IPS DF 6.9 (cell line): ENCODE results near the gene SLC22A31.

ENCODE experiments used
- DNase-seq: peaks from one replicate; pipeline ENCODE4 v3.0.0-alpha.2; 2013; ENCODE audit warnings: low read depth, low spot score
- H3K27ac ChIP-seq: one replicate; pipeline ENCODE4 v1.5.1; 2013; ENCODE audit warnings: low read length, control low read depth
- H3K27me3 ChIP-seq: 2 replicates; pipeline ENCODE4 v1.6.1; 2013; ENCODE audit warnings: mild to moderate bottlenecking, low read length; ENCODE audit not compliant: control insufficient read depth, insufficient read depth
- H3K36me3 ChIP-seq: 2 replicates; pipeline ENCODE4 v1.6.1; 2013; ENCODE audit warnings: low read length; ENCODE audit not compliant: control insufficient read depth, insufficient read depth
- H3K4me1 ChIP-seq: 2 replicates; pipeline ENCODE4 v1.6.1; 2013; ENCODE audit warnings: low read length; ENCODE audit not compliant: control insufficient read depth, insufficient read depth
- H3K4me3 ChIP-seq: 2 replicates; pipeline ENCODE4 v1.5.1; 2013; ENCODE audit warnings: mild to moderate bottlenecking, low read length
- H3K9me3 ChIP-seq: 2 replicates; pipeline ENCODE4 v1.6.1; 2013; ENCODE audit warnings: low read length, inconsistent platforms; ENCODE audit not compliant: control insufficient read depth, insufficient read depth
- WGBS: extraction: QIAGEN DNeasy Blood & Tissue Kit; methylation state at CpG from one replicate; pipeline ENCODE4 v1.1.7; 2013; ENCODE audit warnings: mixed read lengths, missing lambda C conversion rate; ENCODE audit not compliant: insufficient read length, insufficient coverage; 5-methylcytosine and 5-hydroxymethylcytosine counted together

SLC22A31 gene

DNA sequence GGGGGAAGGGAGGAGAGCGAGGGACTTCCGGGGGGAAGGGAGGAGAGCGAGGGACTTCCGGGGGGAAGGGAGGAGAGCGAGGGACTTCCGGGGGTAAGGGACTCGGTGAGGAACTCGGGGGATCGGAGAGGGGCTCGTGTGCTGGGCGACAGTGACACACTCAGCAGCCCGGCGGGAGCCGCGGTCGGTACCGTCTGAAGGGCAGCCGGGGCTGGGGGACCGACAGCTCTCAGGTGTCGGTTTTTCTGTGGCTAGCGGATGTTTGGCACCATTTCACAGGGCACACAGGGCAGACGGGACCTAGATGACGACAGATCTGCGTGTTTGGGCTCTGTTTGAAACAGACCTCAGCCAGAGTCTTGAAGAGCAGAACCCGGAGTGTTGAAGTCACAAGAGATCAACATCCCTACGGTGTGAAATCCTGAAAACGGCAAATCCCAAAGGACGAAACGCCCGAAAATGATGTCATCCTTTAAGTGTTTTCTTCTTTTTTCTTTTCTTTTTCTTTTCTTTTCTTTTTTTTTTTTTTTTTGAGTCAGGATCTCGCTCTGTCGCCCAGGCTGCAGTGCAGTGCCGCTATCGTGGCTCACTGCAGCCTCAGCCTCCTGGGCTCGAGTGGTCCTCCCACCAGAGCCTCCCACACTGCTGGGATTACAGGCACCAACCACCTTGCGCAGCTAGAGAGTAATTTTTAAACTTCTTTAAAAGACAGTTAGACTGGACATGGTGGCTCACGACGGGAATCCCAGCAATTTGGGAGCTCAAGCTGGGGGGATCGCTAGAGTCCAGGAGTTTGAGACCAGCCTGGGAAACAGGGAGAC, 41.1 kb upstream of the SLC22A31 start:
- H3K27me3 ChIP-seq = no peaks in the 10 kb centered on the region
- H3K4me3 ChIP-seq = peak overlapping the region; percentile 88
- no CpG with 5 or more reads among the region's 39 CpGs for WGBS
- DNase-seq = no peak
- H3K36me3 ChIP-seq = no peaks in the 10 kb centered on the region
- H3K4me1 ChIP-seq = no peaks in the 10 kb centered on the region
- H3K27ac ChIP-seq = no peak overlapping the region
- H3K9me3 ChIP-seq = no peaks in the 10 kb centered on the region

DNA sequence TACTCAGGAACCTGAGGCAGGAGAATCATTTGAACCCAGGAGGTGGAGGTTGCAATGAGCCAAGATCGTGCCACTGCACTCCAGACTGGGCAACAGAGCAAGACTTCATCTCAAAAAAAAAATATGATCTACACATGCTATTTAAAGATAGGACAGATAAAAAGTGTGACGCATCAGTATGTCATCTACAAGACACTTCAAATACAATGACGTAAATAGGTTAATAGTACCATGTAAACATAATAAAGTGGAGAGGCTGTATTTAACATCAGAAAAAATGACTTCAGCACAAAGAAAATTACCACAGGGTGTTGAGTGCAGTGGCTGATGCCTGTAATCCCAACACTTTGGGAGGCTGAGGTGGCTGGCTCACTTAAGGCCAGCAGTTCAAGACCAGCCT, 37.4 kb upstream of the SLC22A31 start:
- H3K9me3 ChIP-seq = no peaks in the 10 kb centered on the region
- no peak overlapping the region for H3K27ac ChIP-seq
- H3K27me3 ChIP-seq = no peaks in the 10 kb centered on the region
- no peaks in the 10 kb centered on the region for H3K4me1 ChIP-seq
- H3K36me3 ChIP-seq = peaks cover 9% of the 10 kb centered on the region
- H3K4me3 ChIP-seq = no peak overlapping the region
- WGBS = no CpG with 5 or more reads among the region's 3 CpGs
- DNase-seq = no peak

GRCh38 chr16:89233678-89234490, 33.5 kb upstream of the SLC22A31 start:
- no CpG with 5 or more reads among the region's 16 CpGs for WGBS
- no peaks in the 10 kb centered on the region for H3K27me3 ChIP-seq
- H3K27ac ChIP-seq = no peak overlapping the region
- H3K4me1 ChIP-seq = no peaks in the 10 kb centered on the region
- no peak overlapping the region for H3K4me3 ChIP-seq
- peaks cover 21% of the 10 kb centered on the region for H3K36me3 ChIP-seq
- no peaks in the 10 kb centered on the region for H3K9me3 ChIP-seq
- no peak for DNase-seq

DNA sequence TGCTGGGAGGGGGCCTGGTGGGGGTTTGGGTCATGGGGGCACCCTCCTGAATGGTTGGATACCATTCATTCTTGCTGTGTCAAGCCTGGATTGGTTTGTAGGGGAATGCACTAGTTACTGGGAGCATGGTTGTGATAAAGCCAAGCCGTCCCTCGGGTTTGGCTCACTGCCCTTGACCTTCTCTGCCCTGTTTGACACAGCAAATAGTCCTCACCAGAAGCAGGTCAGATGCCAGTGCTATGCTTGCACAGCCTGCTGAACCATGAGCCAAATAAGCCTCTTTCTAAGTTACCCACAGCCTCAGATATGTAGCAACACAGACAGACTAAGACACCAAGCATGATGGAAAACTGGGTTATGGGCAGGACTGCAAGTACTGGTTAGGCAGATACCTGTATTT, 31.8 kb upstream of the SLC22A31 start:
- Histone ChIP-seq H3K36me3 (peaks cover 35% of the 10 kb centered on the region), H3K27me3 (no peaks in the 10 kb centered on the region), H3K4me1 (no peaks in the 10 kb centered on the region), H3K4me3 (no peak overlapping the region), H3K27ac (no peak overlapping the region), H3K9me3 (no peaks in the 10 kb centered on the region)
- no peak for DNase-seq
- no CpG with 5 or more reads among the region's 2 CpGs for WGBS

DNA sequence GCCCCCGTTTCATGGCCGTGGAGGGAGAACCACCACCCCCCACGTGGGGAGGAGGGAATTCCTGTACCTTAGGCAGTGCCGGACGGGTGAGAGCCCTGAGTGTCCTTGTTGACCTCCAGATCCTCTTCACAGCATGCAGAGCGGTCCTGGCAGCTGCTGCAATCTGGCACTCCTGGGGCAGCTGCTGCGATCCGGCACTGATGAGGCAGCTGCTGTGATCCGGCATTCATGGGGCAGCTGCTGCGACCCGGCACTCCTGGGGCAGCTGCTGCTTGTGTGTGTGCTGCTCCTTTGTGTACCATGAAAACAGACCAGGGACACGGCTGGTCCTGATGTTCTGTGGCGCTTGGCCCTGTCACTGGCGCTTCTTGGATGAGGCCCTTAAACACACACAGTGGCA, 29.9 kb upstream of the SLC22A31 start:
- Histone ChIP-seq H3K9me3 (peaks cover 2% of the 10 kb centered on the region; the same call in 1 of the 2 replicates), H3K4me1 (no peaks in the 10 kb centered on the region), H3K36me3 (peaks cover 42% of the 10 kb centered on the region), H3K27ac (no peak overlapping the region), H3K4me3 (no peak overlapping the region), H3K27me3 (no peaks in the 10 kb centered on the region)
- no peak for DNase-seq
- no CpG with 5 or more reads among the region's 14 CpGs for WGBS

DNA sequence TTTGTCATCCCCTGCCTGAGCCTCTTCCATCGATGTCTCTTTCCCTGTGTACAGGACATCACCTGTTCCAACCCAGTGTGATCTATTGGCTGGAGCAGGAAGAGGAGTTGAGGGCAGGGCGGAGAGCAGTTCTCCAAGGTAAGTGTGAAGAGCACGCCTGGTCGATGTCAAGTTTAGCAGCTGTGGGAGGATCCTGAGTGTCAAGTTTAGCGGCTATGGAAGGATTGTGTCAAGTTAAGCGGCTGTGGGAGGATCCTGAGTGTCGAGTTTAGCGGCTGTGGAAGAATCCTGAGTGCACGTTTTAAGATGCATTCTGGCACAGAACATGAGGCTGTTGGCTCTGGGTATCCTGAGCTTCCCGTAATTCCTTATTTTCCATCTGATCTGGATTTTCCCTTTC, 24.3 kb upstream of the SLC22A31 start:
- Histone ChIP-seq H3K27me3 (no peaks in the 10 kb centered on the region), H3K27ac (no peak overlapping the region), H3K4me3 (no peak overlapping the region), H3K36me3 (peaks cover 40% of the 10 kb centered on the region), H3K9me3 (peaks cover 2% of the 10 kb centered on the region; the same call in 1 of the 2 replicates), H3K4me1 (no peaks in the 10 kb centered on the region)
- no CpG with 5 or more reads among the region's 10 CpGs for WGBS
- DNase-seq = no peak

DNA sequence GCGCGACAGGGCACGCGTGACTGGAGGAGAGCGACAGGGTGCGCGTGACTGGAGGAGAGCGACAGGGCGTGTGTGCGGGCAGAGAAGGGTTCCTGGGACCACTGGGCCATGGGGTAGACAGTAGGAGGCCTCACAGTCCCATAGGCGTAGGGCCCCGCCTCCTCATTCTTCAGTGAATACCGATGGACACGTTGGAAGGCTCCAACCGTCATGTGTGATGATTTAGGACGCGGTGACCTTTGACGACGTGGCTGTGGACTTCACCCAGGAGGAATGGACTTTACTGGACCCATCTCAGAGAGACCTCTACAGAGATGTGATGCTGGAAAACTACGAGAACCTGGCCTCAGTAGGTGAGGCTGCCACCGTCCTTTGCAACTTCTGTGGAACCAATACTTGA, 22.6 kb upstream of the SLC22A31 start:
- no peak overlapping the region for H3K27ac ChIP-seq
- H3K9me3 ChIP-seq = peaks cover 3% of the 10 kb centered on the region; the same call in 1 of the 2 replicates
- no peaks in the 10 kb centered on the region for H3K27me3 ChIP-seq
- no CpG with 5 or more reads among the region's 21 CpGs for WGBS
- H3K36me3 ChIP-seq = peaks cover 34% of the 10 kb centered on the region
- H3K4me3 ChIP-seq = no peak overlapping the region; the same call in 1 of the 2 replicates
- DNase-seq = no peak
- H3K4me1 ChIP-seq = no peaks in the 10 kb centered on the region

DNA sequence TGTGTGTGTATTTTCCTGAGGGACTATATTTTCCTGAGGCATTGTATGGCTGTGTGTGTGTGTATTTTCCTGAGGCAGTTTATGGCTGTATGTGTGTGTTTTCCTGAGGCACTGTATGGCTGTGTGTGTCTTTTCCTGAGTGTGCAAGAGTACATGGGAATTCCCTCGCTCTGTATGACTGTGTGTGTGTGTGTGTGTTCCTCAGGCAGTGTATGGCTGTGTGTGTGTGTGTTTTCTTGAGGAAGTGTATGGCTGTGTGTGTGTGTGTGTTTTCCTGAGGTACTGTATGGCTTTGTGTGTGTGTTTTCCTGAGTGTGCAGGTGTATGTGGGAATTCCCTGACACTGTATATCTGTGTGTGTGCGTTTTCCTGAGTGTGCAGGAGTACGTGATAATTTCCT, 21.3 kb upstream of the SLC22A31 start:
- Histone ChIP-seq H3K36me3 (peaks cover 21% of the 10 kb centered on the region), H3K27me3 (no peaks in the 10 kb centered on the region), H3K9me3 (0 out of 2 replicates have a peak, but pooled peaks cover 1% of the 10 kb centered on the region), H3K4me3 (no peak overlapping the region), H3K27ac (no peak overlapping the region), H3K4me1 (no peaks in the 10 kb centered on the region)
- DNase-seq = no peak
- no CpG with 5 or more reads among the region's 3 CpGs for WGBS

DNA sequence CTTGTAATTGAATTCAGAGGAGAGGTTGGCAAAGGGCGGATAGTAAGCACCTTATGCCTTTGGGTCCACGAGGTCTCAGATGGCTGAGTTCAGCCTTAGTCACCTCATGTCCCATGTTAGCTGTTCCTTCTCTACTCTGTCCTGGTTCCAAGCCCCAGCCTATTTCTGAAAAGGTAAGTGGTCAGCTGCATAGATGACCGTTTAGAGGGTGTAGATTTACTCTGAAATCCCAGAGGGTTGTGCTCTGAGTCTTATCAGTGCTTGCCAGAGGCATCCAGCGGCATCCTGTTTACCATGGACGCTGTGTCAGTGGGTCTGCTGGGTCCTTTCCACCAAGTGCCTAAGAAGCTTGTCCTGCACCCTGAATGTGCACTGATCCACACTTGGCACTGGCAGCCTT, 19.0 kb upstream of the SLC22A31 start:
- H3K4me3 ChIP-seq = no peak overlapping the region
- H3K36me3 ChIP-seq = peaks cover 19% of the 10 kb centered on the region
- no peak overlapping the region for H3K27ac ChIP-seq
- no peak for DNase-seq
- no CpG with 5 or more reads among the region's 5 CpGs for WGBS
- H3K9me3 ChIP-seq = 0 out of 2 replicates have a peak, but pooled peaks cover 1% of the 10 kb centered on the region
- no peaks in the 10 kb centered on the region for H3K27me3 ChIP-seq
- no peaks in the 10 kb centered on the region for H3K4me1 ChIP-seq

DNA sequence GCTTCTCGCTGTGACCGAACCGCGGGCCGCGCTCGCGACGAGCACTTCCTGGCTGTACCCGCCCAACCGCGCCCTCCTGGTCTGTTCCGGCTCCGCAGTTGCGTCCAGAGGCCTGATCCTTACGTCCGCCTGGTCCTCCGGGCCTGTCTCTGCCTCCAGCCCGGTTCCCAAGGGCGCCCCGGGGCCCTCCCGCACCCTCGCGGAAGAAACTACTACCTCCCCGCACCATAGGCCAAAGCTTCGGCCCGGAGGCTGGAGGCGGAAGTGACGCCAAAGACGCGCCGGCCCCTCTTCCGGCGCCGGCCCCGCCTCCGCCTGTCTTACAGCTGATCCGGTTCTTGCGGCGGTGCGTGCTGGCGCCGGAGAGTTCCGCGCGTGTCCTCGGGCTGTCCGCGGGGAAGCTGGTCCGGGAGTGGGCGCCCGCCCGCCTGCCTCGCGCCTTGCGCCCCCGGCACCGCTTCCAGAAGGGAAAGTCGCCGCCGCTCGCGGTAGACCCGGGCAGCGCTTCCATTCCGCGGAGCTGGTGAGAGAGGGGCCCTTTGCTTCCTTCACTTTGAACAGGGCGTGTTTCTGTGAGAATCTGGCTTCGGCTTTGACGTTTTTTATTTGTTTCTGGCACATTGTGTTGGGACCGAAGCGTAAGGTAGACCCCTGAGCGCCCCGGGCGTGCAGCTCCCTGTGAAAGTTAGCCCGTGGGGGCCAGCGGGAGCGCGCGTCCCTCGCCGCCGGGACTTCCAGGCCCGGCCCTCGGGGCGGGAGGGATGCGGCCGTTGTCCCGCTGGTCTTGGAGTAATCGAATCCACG, 17.3 kb upstream of the SLC22A31 start, which contains the start of gene ZNF778:
Gene ZNF778 (plus strand): TSS at position 316 of the 804 bp plus-strand sequence. CDS start 3,425 bp downstream, outside the sequence.
- Histone ChIP-seq H3K9me3 (0 out of 2 replicates have a peak, but pooled peaks cover 1% of the 10 kb centered on the region), H3K27me3 (no peaks in the 10 kb centered on the region), H3K27ac (no peak within 1 kb of the TSS), H3K4me1 (no peaks in the 10 kb centered on the region), H3K4me3 (peak within 1 kb of the TSS; percentile 100), H3K36me3 (peaks cover 8% of the 10 kb centered on the region)
- WGBS = no CpG with 5 or more reads among the region's 91 CpGs
- DNase-seq = no peak
